Lower lobe of right lung (tissue), 2 donors: Measurements from ENCODE around the gene CMTM4. TPM values are rescaled to one million over a fixed set of nuclear protein-coding genes. Genes with fewer than 3 reads are reported as not detected.
A peak's percentile ranks its signal among the peaks of the same experiment; 100 is the strongest.

Experiments
- ATAC-seq, 2 donors: fragments of 200-7000 bp; cut with Tn5 transposase; one replicate each; pipeline ENCODE4 v1.9.1; 2020 to 2022; ENCODE audit warnings: mild to moderate bottlenecking in 2 of 2, moderate library complexity in 2 of 2
- DNase-seq: peaks from one replicate; pipeline ENCODE4 v3.0.0-alpha.2; 2020
- H3K27ac ChIP-seq: fragments of 200-600 bp; one replicate; pipeline ENCODE4 v1.8.0; 2022
- H3K27me3 ChIP-seq: fragments of 200-600 bp; one replicate; pipeline ENCODE4 v1.8.0; 2022; ENCODE audit warnings: low read depth
- H3K36me3 ChIP-seq: fragments of 200-600 bp; one replicate; pipeline ENCODE4 v1.8.0; 2022; ENCODE audit warnings: mild to moderate bottlenecking
- H3K4me1 ChIP-seq: fragments of 200-600 bp; one replicate; pipeline ENCODE4 v1.8.0; 2022
- H3K4me3 ChIP-seq: fragments of 200-600 bp; one replicate; pipeline ENCODE4 v1.8.0; 2022; ENCODE audit warnings: mild to moderate bottlenecking
- H3K9me3 ChIP-seq: fragments of 200-600 bp; one replicate; pipeline ENCODE4 v1.8.0; 2022
- intact Hi-C: fragments of 100-400 bp; cut with DNase I; formaldehyde crosslinking; loops from one replicate; pipeline ENCODE4 v1.11.0; 2022
- total RNA-seq: library from RNA; stranded (reverse); fragmentation: NEBNext Ultra II Directional; extraction: Animal tissue kit (Norgen Biotek cat#: 25700); gene quantifications from one replicate; pipeline ENCODE4 v1.2.1, GENCODE V29; 2021
- TF ChIP-seq, protein P1 (sequence below): fragments of 200-600 bp; IDR thresholded peaks from one replicate; pipeline ENCODE4 v1.8.0; 2022; ENCODE audit warnings: antibody characterized with exemption, mild to moderate bottlenecking
- donor health status: DM: no; HTN: yes; CAD: no; lungs with severe emphysema.

CMTM4 gene
- total RNA-seq, 1 donor from 2014 or later: 52.5 TPM

DNA sequence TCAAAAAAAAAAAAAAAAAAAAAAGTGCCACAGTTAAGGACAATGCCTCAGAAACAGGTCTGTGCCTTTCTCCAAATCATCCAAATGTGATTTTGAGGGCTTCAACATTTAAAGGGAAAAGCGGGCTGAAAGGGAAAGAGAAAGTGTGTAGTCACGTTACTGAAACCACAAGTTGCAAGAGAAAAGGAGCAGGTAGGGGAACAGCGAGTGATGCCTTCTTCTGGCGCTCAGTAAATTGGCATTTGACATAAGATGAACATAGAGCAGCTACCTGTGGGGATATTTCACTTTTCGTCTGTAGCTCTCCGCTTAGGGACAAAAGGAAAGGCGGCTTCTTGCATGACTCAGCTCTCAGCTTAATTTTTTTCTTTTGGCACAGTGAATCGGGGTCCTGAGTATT is 106.2 kb downstream of the CMTM4 start:
- ATAC-seq (no peak), DNase-seq (no peak)
- Histone ChIP-seq H3K4me3 (peak overlapping the region; percentile 28), H3K36me3 (no peaks in the 10 kb centered on the region), H3K27me3 (no peaks in the 10 kb centered on the region), H3K9me3 (no peaks in the 10 kb centered on the region), H3K4me1 (peaks cover 27% of the 10 kb centered on the region), H3K27ac (no peak overlapping the region)
- TF ChIP-seq, protein P1, sequence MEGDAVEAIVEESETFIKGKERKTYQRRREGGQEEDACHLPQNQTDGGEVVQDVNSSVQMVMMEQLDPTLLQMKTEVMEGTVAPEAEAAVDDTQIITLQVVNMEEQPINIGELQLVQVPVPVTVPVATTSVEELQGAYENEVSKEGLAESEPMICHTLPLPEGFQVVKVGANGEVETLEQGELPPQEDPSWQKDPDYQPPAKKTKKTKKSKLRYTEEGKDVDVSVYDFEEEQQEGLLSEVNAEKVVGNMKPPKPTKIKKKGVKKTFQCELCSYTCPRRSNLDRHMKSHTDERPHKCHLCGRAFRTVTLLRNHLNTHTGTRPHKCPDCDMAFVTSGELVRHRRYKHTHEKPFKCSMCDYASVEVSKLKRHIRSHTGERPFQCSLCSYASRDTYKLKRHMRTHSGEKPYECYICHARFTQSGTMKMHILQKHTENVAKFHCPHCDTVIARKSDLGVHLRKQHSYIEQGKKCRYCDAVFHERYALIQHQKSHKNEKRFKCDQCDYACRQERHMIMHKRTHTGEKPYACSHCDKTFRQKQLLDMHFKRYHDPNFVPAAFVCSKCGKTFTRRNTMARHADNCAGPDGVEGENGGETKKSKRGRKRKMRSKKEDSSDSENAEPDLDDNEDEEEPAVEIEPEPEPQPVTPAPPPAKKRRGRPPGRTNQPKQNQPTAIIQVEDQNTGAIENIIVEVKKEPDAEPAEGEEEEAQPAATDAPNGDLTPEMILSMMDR: no peak
- intact Hi-C loops: no loop called here

DNA sequence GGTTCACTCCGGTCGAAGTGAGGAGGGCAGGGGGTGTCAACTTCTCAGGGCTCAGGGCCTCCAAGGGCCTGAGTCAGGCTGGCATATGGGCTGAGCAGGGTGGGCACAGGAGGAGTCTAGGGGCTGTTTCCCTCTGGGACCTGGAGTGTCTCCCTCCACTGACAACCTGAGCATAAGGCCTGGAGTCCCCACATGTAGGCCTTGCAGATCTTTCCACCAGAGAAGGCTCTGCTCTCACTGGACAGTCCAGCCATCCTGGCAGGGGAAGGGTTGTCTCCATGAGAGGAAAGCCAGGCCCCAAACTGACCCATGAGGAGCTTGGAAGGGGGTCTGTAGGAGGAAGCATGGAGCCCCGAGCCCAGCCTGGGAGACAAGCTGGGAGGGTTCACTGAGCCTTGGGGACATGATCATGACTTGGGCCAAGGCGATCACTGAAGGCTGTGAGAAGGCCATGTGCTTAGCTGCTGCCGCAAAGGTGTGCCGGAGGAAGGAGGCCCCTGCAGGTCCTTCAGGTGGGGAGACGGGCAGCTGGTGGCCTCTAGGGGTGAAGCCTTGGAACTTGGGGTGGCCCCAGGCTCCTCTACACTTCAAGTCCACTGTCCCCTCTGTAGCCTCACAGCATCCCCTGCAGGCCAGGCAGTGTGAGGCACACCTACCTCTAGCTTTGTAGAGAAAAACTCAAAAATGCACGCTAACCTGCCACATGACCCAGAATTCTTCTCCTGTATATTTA is 107.4 kb downstream of the CMTM4 start:
- H3K36me3 ChIP-seq: no peaks in the 10 kb centered on the region
- no peaks in the 10 kb centered on the region for H3K27me3 ChIP-seq
- intact Hi-C loops: no loop called here
- H3K9me3 ChIP-seq: no peaks in the 10 kb centered on the region
- H3K4me1 ChIP-seq: peaks cover 30% of the 10 kb centered on the region
- peak; percentile 77 for DNase-seq
- TF ChIP-seq, protein P1: peak; percentile 67
- ATAC-seq: peak; percentile 91 to 92
- H3K27ac ChIP-seq: no peak overlapping the region
- no peak overlapping the region for H3K4me3 ChIP-seq

DNA sequence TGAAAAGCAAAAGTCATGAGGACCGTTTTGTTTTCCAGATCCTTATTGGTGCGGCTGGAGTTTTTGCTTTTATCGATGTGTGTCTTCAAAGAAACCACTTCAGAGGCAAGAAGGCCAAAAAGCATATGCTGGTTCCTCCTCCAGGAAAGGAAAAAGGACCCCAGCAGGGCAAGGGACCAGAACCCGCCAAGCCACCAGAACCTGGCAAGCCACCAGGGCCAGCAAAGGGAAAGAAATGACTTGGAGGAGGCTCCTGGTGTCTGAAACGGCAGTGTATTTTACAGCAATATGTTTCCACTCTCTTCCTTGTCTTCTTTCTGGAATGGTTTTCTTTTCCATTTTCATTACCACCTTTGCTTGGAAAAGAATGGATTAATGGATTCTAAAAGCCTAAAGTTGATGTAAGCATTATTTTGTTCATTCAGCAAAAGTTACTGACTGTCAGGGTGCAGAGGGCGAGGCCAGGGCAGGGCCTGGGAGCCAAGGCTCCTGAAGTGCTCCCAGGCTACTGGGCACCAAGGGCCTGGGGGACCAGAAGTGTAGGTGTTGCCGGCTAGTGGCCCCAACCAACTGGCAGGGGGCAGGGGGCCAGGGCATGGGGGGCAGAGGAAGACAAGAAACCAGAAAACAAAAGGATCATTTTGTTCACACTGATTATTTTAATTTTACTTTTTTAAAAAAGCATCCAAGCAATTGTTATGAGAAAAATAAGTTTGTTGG is 108.5 kb downstream of the CMTM4 start:
- Histone ChIP-seq H3K27ac (no peak overlapping the region), H3K4me3 (peak overlapping the region; percentile 20), H3K36me3 (no peaks in the 10 kb centered on the region), H3K9me3 (no peaks in the 10 kb centered on the region), H3K27me3 (no peaks in the 10 kb centered on the region), H3K4me1 (peaks cover 30% of the 10 kb centered on the region)
- no peak for ATAC-seq
- intact Hi-C loops: no loop called here
- DNase-seq: no peak
- TF ChIP-seq, protein P1: no peak

- H3K9me3 ChIP-seq: no peaks in the 10 kb centered on the region
- TF ChIP-seq, protein P1: no peak
- no peak overlapping the region for H3K27ac ChIP-seq
- H3K4me3 ChIP-seq: no peak overlapping the region
- H3K36me3 ChIP-seq: no peaks in the 10 kb centered on the region
- H3K4me1 ChIP-seq: peaks cover 30% of the 10 kb centered on the region
- ATAC-seq (peak in 1 of 2 donors; percentile 53), DNase-seq (no peak)
- intact Hi-C loops: no loop called here
- no peaks in the 10 kb centered on the region for H3K27me3 ChIP-seq
Measured at GRCh38 chr16:66585481-66586239, 110.9 kb downstream of the CMTM4 start.

GRCh38 chr16:66581246-66581952 is 115.1 kb downstream of the CMTM4 start:
- no peak overlapping the region for H3K4me3 ChIP-seq
- peaks cover 22% of the 10 kb centered on the region for H3K27me3 ChIP-seq
- intact Hi-C loops: no loop called here
- no peaks in the 10 kb centered on the region for H3K36me3 ChIP-seq
- TF ChIP-seq, protein P1: no peak
- no peak for ATAC-seq
- DNase-seq: no peak
- H3K27ac ChIP-seq: no peak overlapping the region
- H3K4me1 ChIP-seq: peaks cover 29% of the 10 kb centered on the region
- H3K9me3 ChIP-seq: no peaks in the 10 kb centered on the region
